ENCODE results near the gene MAPKAP1.

DNA sequence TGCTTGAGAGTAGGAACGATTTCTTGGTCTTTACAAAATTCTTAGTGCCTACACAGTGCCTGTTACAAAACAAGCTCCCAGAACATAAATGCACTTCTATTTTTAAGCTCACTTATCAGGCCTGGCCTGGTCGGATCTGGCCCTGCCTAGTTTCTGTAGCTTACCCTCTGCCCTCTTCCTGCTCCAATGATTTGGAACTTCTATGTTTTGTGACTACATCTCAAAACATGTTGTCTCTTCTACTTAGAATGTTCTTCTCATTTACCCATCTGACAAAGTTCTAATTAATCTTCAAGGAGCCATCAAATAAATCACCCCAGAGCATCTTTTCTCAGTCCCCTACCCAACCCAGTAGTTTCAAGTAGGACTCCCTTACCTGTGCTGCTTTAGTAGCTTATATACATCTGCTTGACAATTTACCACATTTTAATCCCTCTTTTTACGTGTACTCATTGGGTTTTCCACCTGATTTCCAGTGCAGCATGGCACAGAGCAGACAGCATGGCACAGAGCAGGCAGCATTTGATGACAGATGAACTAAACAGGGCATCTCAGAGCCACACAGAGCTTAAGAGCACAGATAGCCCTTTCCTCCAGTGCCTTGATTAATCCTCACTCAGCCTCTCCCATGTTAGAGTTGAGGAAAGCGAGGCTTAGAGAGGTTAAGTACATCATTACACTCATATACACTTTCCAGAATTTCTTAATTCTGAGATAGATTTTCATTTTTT lies 171.9 kb downstream of the MAPKAP1 start:
- TF ChIP-seq, protein P1, sequence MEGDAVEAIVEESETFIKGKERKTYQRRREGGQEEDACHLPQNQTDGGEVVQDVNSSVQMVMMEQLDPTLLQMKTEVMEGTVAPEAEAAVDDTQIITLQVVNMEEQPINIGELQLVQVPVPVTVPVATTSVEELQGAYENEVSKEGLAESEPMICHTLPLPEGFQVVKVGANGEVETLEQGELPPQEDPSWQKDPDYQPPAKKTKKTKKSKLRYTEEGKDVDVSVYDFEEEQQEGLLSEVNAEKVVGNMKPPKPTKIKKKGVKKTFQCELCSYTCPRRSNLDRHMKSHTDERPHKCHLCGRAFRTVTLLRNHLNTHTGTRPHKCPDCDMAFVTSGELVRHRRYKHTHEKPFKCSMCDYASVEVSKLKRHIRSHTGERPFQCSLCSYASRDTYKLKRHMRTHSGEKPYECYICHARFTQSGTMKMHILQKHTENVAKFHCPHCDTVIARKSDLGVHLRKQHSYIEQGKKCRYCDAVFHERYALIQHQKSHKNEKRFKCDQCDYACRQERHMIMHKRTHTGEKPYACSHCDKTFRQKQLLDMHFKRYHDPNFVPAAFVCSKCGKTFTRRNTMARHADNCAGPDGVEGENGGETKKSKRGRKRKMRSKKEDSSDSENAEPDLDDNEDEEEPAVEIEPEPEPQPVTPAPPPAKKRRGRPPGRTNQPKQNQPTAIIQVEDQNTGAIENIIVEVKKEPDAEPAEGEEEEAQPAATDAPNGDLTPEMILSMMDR (IDR thresholded peaks at IDR 0.05; ENCODE audit: insufficient read depth, low read length) = no peak
- TF ChIP-seq GABPA (IDR thresholded peaks at IDR 0.05; ENCODE audit: low read depth) = no peak

Measured in HL-60 (cell line).